GM18870 (cell line): ENCODE measurements around the gene RAB26.

ENCODE experiments used
- ATAC-seq: cut with Tn5 transposase; IDR thresholded peaks from one replicate; pipeline ENCODE4 v1.9.1; 2021; ENCODE audit warnings: moderate library complexity; ENCODE audit not compliant: unreplicated experiment

Gene RAB26

GRCh38 chr16:2159175-2159838 lies 10.9 kb downstream of the RAB26 start:
- ATAC-seq: no peak

GRCh38 chr16:2160915-2161551 lies 12.6 kb downstream of the RAB26 start:
- ATAC-seq: no peak

- ATAC-seq: no peak
These were observed 13.5 kb downstream of the RAB26 start for GRCh38 chr16:2161911-2162310.

- ATAC-seq: no peak
These were observed 14.3 kb downstream of the RAB26 start for GRCh38 chr16:2162676-2163118.

- no peak for ATAC-seq
These were observed 14.9 kb downstream of the RAB26 start for GRCh38 chr16:2163211-2163881.

GRCh38 chr16:2165861-2166260 lies 17.4 kb downstream of the RAB26 start:
- ATAC-seq: no peak

GRCh38 chr16:2166263-2167067 lies 18.0 kb downstream of the RAB26 start:
- ATAC-seq: no peak

GRCh38 chr16:2167068-2167638 lies 18.7 kb downstream of the RAB26 start:
- ATAC-seq: no peak

GRCh38 chr16:2170080-2170479 lies 21.7 kb downstream of the RAB26 start:
- no peak for ATAC-seq

- ATAC-seq: no peak
These were observed 22.4 kb downstream of the RAB26 start for GRCh38 chr16:2170587-2171435.

GRCh38 chr16:2171601-2172178 lies 23.3 kb downstream of the RAB26 start:
- no peak for ATAC-seq

GRCh38 chr16:2172688-2173335 lies 24.4 kb downstream of the RAB26 start:
- ATAC-seq: no peak

- ATAC-seq: no peak
These were observed 24.9 kb downstream of the RAB26 start for GRCh38 chr16:2173366-2173765.

- ATAC-seq: no peak
These were observed 25.5 kb downstream of the RAB26 start for GRCh38 chr16:2173916-2174315.

GRCh38 chr16:2174396-2175131 lies 26.1 kb downstream of the RAB26 start:
- no peak for ATAC-seq

- no peak for ATAC-seq
These were observed 27.0 kb downstream of the RAB26 start for GRCh38 chr16:2175454-2175853.

- no peak for ATAC-seq
These were observed 27.6 kb downstream of the RAB26 start for GRCh38 chr16:2176047-2176446.

GRCh38 chr16:2177101-2177500 lies 28.7 kb downstream of the RAB26 start:
- no peak for ATAC-seq

GRCh38 chr16:2177561-2177960 lies 29.1 kb downstream of the RAB26 start:
- ATAC-seq: no peak
